ENCODE data around the gene STK40. TPM values are rescaled to one million over a fixed set of nuclear protein-coding genes. Genes with fewer than 3 reads are reported as not detected.

STK40 gene
- total RNA-seq, 1 experiment from 2014 or later, result 26.2 TPM

DNA sequence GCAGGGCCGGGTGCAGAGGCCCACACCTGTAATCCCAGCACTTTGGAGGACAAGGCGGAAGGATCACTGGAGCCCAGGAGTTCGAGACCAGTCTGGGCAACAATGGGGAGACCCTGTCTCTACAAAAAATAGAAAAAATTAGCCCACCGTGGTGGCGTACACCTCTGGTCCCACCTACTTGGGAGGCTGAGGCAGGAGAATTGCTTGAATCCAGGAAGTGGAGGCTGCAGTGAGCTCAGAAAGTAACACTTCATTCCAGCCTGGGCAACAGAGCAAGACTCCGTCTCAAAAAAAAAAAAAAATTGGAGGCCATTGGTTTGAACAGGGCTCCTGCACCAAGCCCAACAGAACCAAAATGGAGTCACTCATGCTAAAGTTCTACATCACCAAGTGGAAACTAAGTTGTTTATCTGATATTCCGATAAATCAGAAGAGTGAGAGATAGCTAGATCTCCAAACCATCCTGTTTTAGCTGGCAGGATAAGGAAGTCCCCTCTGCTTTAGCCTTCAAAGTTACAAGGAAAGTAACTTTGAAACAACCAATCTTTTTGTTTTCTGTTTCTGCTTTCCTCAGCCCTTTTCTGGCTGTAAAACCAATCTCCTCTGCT lies 12.8 kb upstream of the STK40 start:
- no peak overlapping the region for H3K4ac ChIP-seq (ENCODE audit: low read depth, low read length)
- peaks cover 0 to 10% (median 6%) of the 10 kb centered on the region in 3 experiments; a peak in 6 of 7 replicates for H3K36me3 Mint-ChIP-seq (ENCODE audit: insufficient read depth in 1 of 3, low read depth in 3 of 3)
- H3K14ac ChIP-seq (ENCODE audit: insufficient read depth, low read length), result no peak overlapping the region
- H4K20me1 ChIP-seq (ENCODE audit: control insufficient read depth, insufficient read depth, insufficient read length), result no peaks in the 10 kb centered on the region
- H2BK120ac ChIP-seq (ENCODE audit: low read depth, low read length, poor library complexity, severe bottlenecking), result no peak overlapping the region
- H3K27me3 Mint-ChIP-seq (ENCODE audit: low read depth), result no peaks in the 10 kb centered on the region
- H3K27ac Mint-ChIP-seq, result peak overlapping the region in 2 of 3 experiments; percentile 96 to 98; a peak in 5 of 7 replicates
- no peak overlapping the region for H3K23ac ChIP-seq (ENCODE audit: insufficient read length, low read depth, low read length)
- no peak overlapping the region for H4K8ac ChIP-seq (replicated peaks; ENCODE audit: insufficient read length, low read depth, low read length)
- H3K9me3 ChIP-seq (ENCODE audit: control insufficient read depth, low read depth, low read length), result no peaks in the 10 kb centered on the region
- H3K4me1 Mint-ChIP-seq, result peaks cover 28% of the 10 kb centered on the region in 2 experiments
- H4K91ac ChIP-seq (ENCODE audit: insufficient read length, low read depth, low read length), result no peak overlapping the region
- peaks cover 17% of the 10 kb centered on the region for H3K23me2 ChIP-seq (ENCODE audit: insufficient read length, low read depth, low read length, poor library complexity, severe bottlenecking)
- no peak overlapping the region for H2BK20ac ChIP-seq (ENCODE audit: low read depth, low read length, poor library complexity, severe bottlenecking)
- H3K4me3 Mint-ChIP-seq, result peak overlapping the region; percentile 91 to 96
- no peak for DNase-seq
- H3T11ph ChIP-seq (ENCODE audit: low read length), result no peak overlapping the region
- H3K27me3 ChIP-seq (ENCODE audit: insufficient read depth, low read length), result no peaks in the 10 kb centered on the region
- no peak overlapping the region for H2AK5ac ChIP-seq (ENCODE audit: insufficient read length, low read length)
- H2AFZ ChIP-seq (ENCODE audit: low read length), result no peak overlapping the region
- H3K18ac ChIP-seq (ENCODE audit: insufficient read length, low read depth, low read length), result no peak overlapping the region
- H3K9me3 Mint-ChIP-seq, result no peaks in the 10 kb centered on the region; a peak in 1 of 5 replicates
- H3K79me2 ChIP-seq (ENCODE audit: insufficient read depth, low read length), result no peaks in the 10 kb centered on the region
- H2BK5ac ChIP-seq (ENCODE audit: insufficient read length, low read length), result no peak overlapping the region
- H3K9ac ChIP-seq (ENCODE audit: extremely low read depth, insufficient read length, low read length), result no peak overlapping the region
- no peak overlapping the region for H3K27ac ChIP-seq (ENCODE audit: insufficient read length, low read depth, low read length)
- no peak overlapping the region for H3K56ac ChIP-seq (ENCODE audit: insufficient read length, low read depth, low read length)
- no peak for TF ChIP-seq CTCF (conservative IDR thresholded peaks at IDR 0.05)
- no CpG with 5 or more reads among the region's 7 CpGs for WGBS (ENCODE audit: extremely low coverage, insufficient read length, low lambda C conversion rate)
- no peak overlapping the region for H2BK15ac ChIP-seq (ENCODE audit: low read depth, low read length)
- H2BK12ac ChIP-seq (ENCODE audit: insufficient read length, low read depth, low read length), result no peak overlapping the region
- H4K5ac ChIP-seq (ENCODE audit: insufficient read length, low read depth, low read length), result no peak overlapping the region
- no peaks in the 10 kb centered on the region for H3K4me1 ChIP-seq (ENCODE audit: insufficient read depth, low read length)
- H3K4me2 ChIP-seq (ENCODE audit: insufficient read depth, insufficient read length, low read length), result peak overlapping the region; percentile 77
- H3K79me1 ChIP-seq (ENCODE audit: insufficient read depth, low read depth, low read length, poor library complexity, severe bottlenecking), result peaks cover 4% of the 10 kb centered on the region

Data from H9 (cell line).